GM12891 (cell line): ENCODE results near the gene YAE1.

ENCODE experiments used
- POLR2A ChIP-seq: IDR thresholded peaks from 2 replicates; pipeline ENCODE4 v1.6.1; 2011; ENCODE audit warnings: low read depth, low read length, control low read depth
- POLR2AphosphoS5 ChIP-seq: IDR thresholded peaks from 2 replicates; pipeline ENCODE4 v1.6.1; 2011; ENCODE audit warnings: low read depth, low read length, control low read depth
- TAF1 ChIP-seq: IDR thresholded peaks from 2 replicates; pipeline ENCODE4 v1.6.1; 2011; ENCODE audit warnings: low read depth, low read length, control low read depth

GRCh38 chr7:39560408-39560807, 5.8 kb upstream of the YAE1 start:
- TF ChIP-seq POLR2A (no peak), TAF1 (no peak), POLR2AphosphoS5 (no peak)
